Lower lobe of right lung (tissue), 2 donors: ENCODE measurements around the gene RHPN2. TPM values are rescaled to one million over a fixed set of nuclear protein-coding genes. Genes with fewer than 3 reads are reported as not detected.

Experiments used
- ATAC-seq, 2 donors: fragments of 200-7000 bp; cut with Tn5 transposase; one replicate each; pipeline ENCODE4 v1.9.1; 2020 to 2022; ENCODE audit warnings: mild to moderate bottlenecking in 2 of 2, moderate library complexity in 2 of 2
- DNase-seq: peaks from one replicate; pipeline ENCODE4 v3.0.0-alpha.2; 2020
- H3K27ac ChIP-seq: fragments of 200-600 bp; one replicate; pipeline ENCODE4 v1.8.0; 2022
- H3K27me3 ChIP-seq: fragments of 200-600 bp; one replicate; pipeline ENCODE4 v1.8.0; 2022; ENCODE audit warnings: low read depth
- H3K36me3 ChIP-seq: fragments of 200-600 bp; one replicate; pipeline ENCODE4 v1.8.0; 2022; ENCODE audit warnings: mild to moderate bottlenecking
- H3K4me1 ChIP-seq: fragments of 200-600 bp; one replicate; pipeline ENCODE4 v1.8.0; 2022
- H3K4me3 ChIP-seq: fragments of 200-600 bp; one replicate; pipeline ENCODE4 v1.8.0; 2022; ENCODE audit warnings: mild to moderate bottlenecking
- H3K9me3 ChIP-seq: fragments of 200-600 bp; one replicate; pipeline ENCODE4 v1.8.0; 2022
- CTCF ChIP-seq: fragments of 200-600 bp; IDR thresholded peaks from one replicate; pipeline ENCODE4 v1.8.0; 2022; ENCODE audit warnings: antibody characterized with exemption, mild to moderate bottlenecking
- intact Hi-C: fragments of 100-400 bp; cut with DNase I; formaldehyde crosslinking; loops from one replicate; pipeline ENCODE4 v1.11.0; 2022
- total RNA-seq: library from RNA; stranded (reverse); fragmentation: NEBNext Ultra II Directional; extraction: Animal tissue kit (Norgen Biotek cat#: 25700); gene quantifications from one replicate; pipeline ENCODE4 v1.2.1, GENCODE V29; 2021
- donor health status: DM: no; HTN: yes; CAD: no; lungs with severe emphysema.

Gene RHPN2
- total RNA-seq, 1 donor from 2014 or later, result 7.7 TPM

- H3K4me1 ChIP-seq, result peaks cover 5% of the 10 kb centered on the region
- intact Hi-C loops, result no loop called here
- H3K27me3 ChIP-seq, result no peaks in the 10 kb centered on the region
- no peak overlapping the region for H3K4me3 ChIP-seq
- no peaks in the 10 kb centered on the region for H3K9me3 ChIP-seq
- no peak for ATAC-seq
- no peak overlapping the region for H3K27ac ChIP-seq
- no peak for TF ChIP-seq CTCF
- H3K36me3 ChIP-seq, result no peaks in the 10 kb centered on the region
- no peak for DNase-seq
These were observed 9.0 kb downstream of the RHPN2 start for GRCh38 chr19:33055718-33056117.

- ATAC-seq (peak in 1 of 2 donors; percentile 32), DNase-seq (peak; percentile 48)
- H3K27me3 ChIP-seq, result no peaks in the 10 kb centered on the region
- no peak overlapping the region for H3K27ac ChIP-seq
- no peaks in the 10 kb centered on the region for H3K36me3 ChIP-seq
- no peaks in the 10 kb centered on the region for H3K9me3 ChIP-seq
- H3K4me3 ChIP-seq, result no peak overlapping the region
- intact Hi-C loops, result no loop called here
- H3K4me1 ChIP-seq, result peaks cover 5% of the 10 kb centered on the region
- TF ChIP-seq CTCF, result no peak
These were observed 10.1 kb downstream of the RHPN2 start for GRCh38 chr19:33054623-33055022.

DNA sequence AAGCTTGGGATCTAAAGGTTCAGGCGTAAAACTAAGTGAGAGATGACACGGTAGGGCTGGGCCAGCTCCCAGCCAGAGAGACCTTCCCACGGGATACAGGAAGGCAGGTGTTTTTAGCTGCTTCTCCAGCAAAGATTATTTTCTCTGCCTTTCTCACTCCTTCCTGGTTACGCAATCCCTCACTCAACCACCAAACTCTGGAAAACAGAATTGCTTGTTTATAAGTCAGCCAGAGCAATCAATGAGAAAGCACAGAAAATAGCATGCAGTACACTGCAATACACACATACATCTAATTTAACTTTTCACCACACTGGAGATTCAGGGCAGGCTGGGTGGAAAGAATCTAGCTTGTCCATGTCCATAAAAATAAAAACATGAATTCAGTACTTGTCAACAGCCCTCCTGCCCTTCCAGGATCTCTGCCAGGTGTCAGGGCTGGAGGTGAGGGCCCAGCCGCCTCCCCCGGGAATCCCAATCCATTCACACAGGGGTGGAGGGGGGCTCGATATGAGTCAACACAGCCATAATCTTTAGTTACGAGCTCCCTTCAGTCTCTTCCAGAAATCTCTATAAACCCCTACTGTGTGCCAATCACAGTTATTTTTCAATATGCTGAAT lies 12.2 kb downstream of the RHPN2 start:
- intact Hi-C loops, result no loop called here
- Histone ChIP-seq H3K27ac (peak overlapping the region; percentile 24), H3K36me3 (no peaks in the 10 kb centered on the region), H3K4me1 (peaks cover 5% of the 10 kb centered on the region), H3K4me3 (no peak overlapping the region), H3K27me3 (no peaks in the 10 kb centered on the region), H3K9me3 (no peaks in the 10 kb centered on the region)
- no peak for DNase-seq
- ATAC-seq, result peak in 1 of 2 donors; percentile 21
- TF ChIP-seq CTCF, result no peak

DNA sequence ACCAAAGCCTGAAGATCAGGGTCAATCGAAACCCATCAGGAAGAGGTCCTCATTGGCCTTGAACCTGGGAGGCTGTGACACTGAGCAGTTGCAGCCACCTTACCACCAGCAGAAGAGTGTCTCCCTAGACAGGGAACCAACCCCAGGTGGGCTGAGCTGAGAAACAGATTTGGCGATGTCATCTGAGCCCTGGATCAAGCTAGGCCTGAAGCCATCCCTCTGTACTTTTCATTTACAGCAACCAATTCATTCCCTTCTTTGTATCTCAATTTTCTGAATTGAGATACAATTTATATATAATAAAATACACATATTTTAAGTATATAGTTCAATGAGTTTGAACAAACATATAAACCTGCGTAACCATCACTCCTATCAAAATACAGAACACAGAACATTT lies 14.6 kb downstream of the RHPN2 start:
- H3K4me3 ChIP-seq, result no peak overlapping the region
- no peak for TF ChIP-seq CTCF
- no peak overlapping the region for H3K27ac ChIP-seq
- H3K9me3 ChIP-seq, result no peaks in the 10 kb centered on the region
- H3K4me1 ChIP-seq, result peaks cover 5% of the 10 kb centered on the region
- DNase-seq, result no peak
- intact Hi-C loops, result no loop called here
- ATAC-seq, result no peak
- no peaks in the 10 kb centered on the region for H3K27me3 ChIP-seq
- H3K36me3 ChIP-seq, result no peaks in the 10 kb centered on the region

DNA sequence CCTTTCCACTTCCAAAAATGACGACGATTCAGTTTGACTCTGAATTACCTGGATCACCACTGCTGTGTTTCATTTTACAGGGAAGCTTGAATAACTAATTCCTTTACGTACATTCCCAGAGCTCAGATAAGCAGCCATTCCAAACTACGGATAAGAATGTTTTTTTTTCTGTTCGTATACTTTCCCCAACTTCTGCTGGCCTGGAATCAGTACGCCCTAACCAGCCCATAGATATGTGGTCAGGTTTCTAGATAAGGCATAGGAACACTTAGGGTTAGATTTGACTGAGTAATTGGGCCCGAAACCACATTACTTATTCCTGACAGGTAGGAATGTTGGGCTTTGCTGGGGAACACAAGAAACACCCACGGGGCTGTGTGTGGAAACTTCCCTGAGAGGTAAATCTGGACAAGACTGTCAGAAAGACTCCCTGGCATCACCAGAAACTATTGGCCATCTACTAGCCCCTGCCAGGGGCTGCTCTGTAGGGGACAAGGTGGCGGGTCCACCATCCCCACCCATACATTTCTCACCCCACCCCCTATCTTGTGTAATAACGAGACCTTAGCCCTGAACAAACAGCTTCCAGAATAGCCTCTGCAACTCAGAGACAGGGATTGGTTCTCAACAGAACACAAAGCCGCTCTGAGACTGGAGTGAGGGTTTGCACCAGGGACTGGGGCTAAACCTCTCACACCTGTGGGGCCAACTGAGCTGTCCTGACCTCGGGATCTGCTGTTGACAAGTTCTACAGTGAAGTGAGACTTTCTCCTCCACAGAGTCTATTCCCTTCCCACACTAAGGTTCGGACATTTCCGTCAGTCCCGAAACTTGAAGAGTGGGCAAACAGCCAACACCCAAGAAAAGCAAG lies 15.6 kb downstream of the RHPN2 start:
- no peak for TF ChIP-seq CTCF
- intact Hi-C loops, result no loop called here
- Histone ChIP-seq H3K9me3 (no peaks in the 10 kb centered on the region), H3K36me3 (no peaks in the 10 kb centered on the region), H3K27me3 (no peaks in the 10 kb centered on the region), H3K4me3 (no peak overlapping the region), H3K27ac (no peak overlapping the region), H3K4me1 (peaks cover 5% of the 10 kb centered on the region)
- ATAC-seq (peak in 1 of 2 donors; percentile 43), DNase-seq (no peak)
